K562 (cell line): ENCODE data around the gene HOXB4. TPM values are rescaled to one million over a fixed set of nuclear protein-coding genes. Genes with fewer than 3 reads are reported as not detected.
A peak's percentile ranks its signal among the peaks of the same experiment; 100 is the strongest.

Experiments
- ARID1B ChIP-seq: fragments of 450-650 bp; IDR thresholded peaks from 2 replicates; pipeline ENCODE4 v1.6.1; 2016; ENCODE audit warnings: antibody characterized with exemption, mild to moderate bottlenecking, inconsistent platforms
- CBFA2T2 ChIP-seq: fragments of 450-650 bp; conservative IDR thresholded peaks from 2 replicates; pipeline ENCODE4 v1.6.1; 2017; ENCODE audit warnings: mild to moderate bottlenecking
- CBFA2T3 ChIP-seq: fragments of 450-650 bp; IDR thresholded peaks from 2 replicates; pipeline ENCODE4 v1.6.1; 2017
- CUX1 ChIP-seq: fragments of 200-800 bp; sonication (Bioruptor generic); IDR thresholded peaks from 2 replicates; pipeline ENCODE4 v1.6.1; 2016; ENCODE audit warnings: missing genetic modification characterization, missing compliant biosample characterization
- ETS1 ChIP-seq: conservative IDR thresholded peaks from 2 replicates; pipeline ENCODE4 v1.6.1; 2011; ENCODE audit warnings: low read depth, mild to moderate bottlenecking, low read length; ENCODE audit not compliant: control insufficient read depth
- ETV1 ChIP-seq: fragments of 450-650 bp; conservative IDR thresholded peaks from 2 replicates; pipeline ENCODE4 v1.6.1; 2016; ENCODE audit warnings: missing genetic modification characterization, control low read depth, low read depth, missing compliant biosample characterization
- FOXM1 ChIP-seq, 2 experiments: fragments of 450-650 bp in 1 of 2; sonication (generic) in 1 of 2; formaldehyde crosslinking in 1 of 2; IDR thresholded peaks; 2 replicates each; pipeline versions ENCODE4 v1.6.1 to v1.9.0; 2017 to 2022; ENCODE audit warnings: low read depth in 2 of 2, mild to moderate bottlenecking in 2 of 2, missing genetic modification reagents in 1 of 2, moderate library complexity in 1 of 2
- IRF1 ChIP-seq: sonication (generic); formaldehyde crosslinking; IDR thresholded peaks from 2 replicates; pipeline ENCODE4 v1.8.0; 2022; ENCODE audit warnings: missing genetic modification reagents, mild to moderate bottlenecking, borderline replicate concordance
- LEF1 ChIP-seq: fragments of 450-650 bp; IDR thresholded peaks from 2 replicates; pipeline ENCODE4 v1.6.1; 2016; ENCODE audit warnings: mild to moderate bottlenecking
- MNT ChIP-seq, 2 experiments: fragments of 450-650 bp; conservative IDR thresholded peaks; 2 replicates each; pipeline ENCODE4 v1.6.1; 2017; ENCODE audit warnings: mild to moderate bottlenecking in 2 of 2, moderate library complexity in 2 of 2
- MYNN ChIP-seq, 2 experiments: sonication (generic); formaldehyde crosslinking in 1 of 2; IDR thresholded peaks; 2 replicates each; pipeline versions ENCODE4 v1.5.0 to v1.6.1; 2016 to 2020; ENCODE audit warnings: antibody characterized with exemption in 1 of 2, missing genetic modification reagents in 1 of 2
- RUNX1 ChIP-seq: sonication (generic); IDR thresholded peaks from 2 replicates; pipeline ENCODE4 v1.6.1; 2016; ENCODE audit warnings: antibody characterized with exemption, low read depth
- SRSF1 ChIP-seq: fragments of 200-400 bp; formaldehyde crosslinking; IDR thresholded peaks from 2 replicates; pipeline ENCODE4 v1.6.1; 2017; ENCODE audit warnings: mild to moderate bottlenecking, low read depth, low read length, moderate library complexity
- TAL1 ChIP-seq: fragments of 450-650 bp; IDR thresholded peaks from 2 replicates; pipeline ENCODE4 v1.6.1; 2016; ENCODE audit warnings: mild to moderate bottlenecking
- ZBTB12 ChIP-seq: fragments of 250-450 bp; sonication (Bioruptor Pico); IDR thresholded peaks from 2 replicates; pipeline ENCODE4 v1.4.0; 2020
- ZC3H4 ChIP-seq: sonication (generic); formaldehyde crosslinking; IDR thresholded peaks from 2 replicates; pipeline ENCODE4 v1.9.0; 2021; ENCODE audit warnings: missing genetic modification reagents, borderline replicate concordance
- ZNF175 ChIP-seq: fragments of 200-800 bp; sonication (Bioruptor generic); IDR thresholded peaks from 2 replicates; pipeline ENCODE4 v1.6.1; 2016; ENCODE audit warnings: low read depth, mild to moderate bottlenecking, missing genetic modification characterization, missing compliant biosample characterization
- polyA plus RNA-seq, 8 experiments: library from polyadenylated mRNA; depleted of rRNA in 4 of 8; stranded (reverse) in 5 of 8; unstranded in 3 of 8; fragments of >200 nt; fragmentation: Nextera tagmentation in 2 of 8; fragmentation: Illumina TruSeq in 1 of 8; extraction: Ambion mirVana in 2 of 8; extraction: Trizol in 1 of 8; gene quantifications; 2 replicates each; pipeline versions ENCODE4 v1.2.1 to v1.2.3, GENCODE V29; 2011 to 2014; ENCODE audit warnings: inconsistent platforms in 1 of 8, missing spikeins in 1 of 8
- total RNA-seq, 7 experiments: library from RNA; depleted of rRNA in 6 of 7; stranded (reverse); fragments of >200 nt in 6 of 7; fragmentation: Illumina TruSeq in 2 of 7; extraction: Trizol in 2 of 7; gene quantifications; 2 replicates each; pipeline versions ENCODE4 v1.2.1 to v1.2.3, GENCODE V29; 2011 to 2021; ENCODE audit warnings: low replicate concordance in 1 of 7

HOXB4 gene
- total and polyA plus RNA-seq, 9 of the 15 experiments (the other 6 are each of a cell fraction or from before 2014, with no cell fraction given): 1.6 to 34.9 (median 14.9) TPM

- TF ChIP-seq FOXM1 (IDR thresholded peaks at IDR 0.05; ENCODE audit: low read depth) (0 out of 2 replicates have a peak, but pooled peaks have one; percentile 32), FOXM1 (CRISPR knock-in tag; IDR thresholded peaks at IDR 0.05; ENCODE audit: low read depth) (no peak), ZC3H4 (CRISPR knock-in tag) (no peak), MNT (conservative IDR thresholded peaks at IDR 0.05) (peak; percentile 30 to 53; a peak in 2 of 4 replicates), IRF1 (CRISPR knock-in tag) (no peak), MYNN (IDR thresholded peaks at IDR 0.05) (no peak), MYNN (CRISPR knock-in tag; IDR thresholded peaks at IDR 0.05) (no peak), RUNX1 (0 out of 2 replicates have a peak, but pooled peaks have one; percentile 30), TAL1 (peak; percentile 77), CUX1 (CRISPR knock-in tag) (no peak), LEF1 (no peak), SRSF1 (no peak), CBFA2T3 (peak; percentile 73), CBFA2T2 (peak; percentile 40; the same call in 1 of the 2 replicates), ARID1B (peak; percentile 76), ZNF175 (no peak), ETS1 (no peak), ZBTB12 (CRISPR knock-in tag) (no peak), ETV1 (no peak)
These were observed 45.4 kb upstream of the HOXB4 start (continued) for GRCh38 chr17:48623583-48623982.
